ENCODE data around the gene C14orf93.
"Not testable (repeated sequence)": the region's sequence is repeated elsewhere in the genome, so short reads cannot be mapped to it uniquely, and the experiment has no call there.

The C14orf93 gene

GRCh38 chr14:23009483-23009938 lies 432 bp downstream of the C14orf93 start:
- H3K4me3 ChIP-seq (ENCODE audit: low read depth in 1 of 2, low read length in 2 of 2), result peak overlapping the region; percentile 56 to 75

GRCh38 chr14:23008831-23009230 lies 1.1 kb downstream of the C14orf93 start:
- no peaks in the 10 kb centered on the region for H3K9me3 ChIP-seq (ENCODE audit: low read length)
- no peaks in the 10 kb centered on the region for H3K27me3 ChIP-seq (ENCODE audit: control insufficient read depth in 1 of 2, insufficient read depth in 2 of 2, low read length in 2 of 2)
- peaks cover 30% of the 10 kb centered on the region for H3K4me1 ChIP-seq (ENCODE audit: insufficient read depth, low read length)
- H3K9ac ChIP-seq (ENCODE audit: low read length), result no peak overlapping the region
- no peaks in the 10 kb centered on the region for H3K36me3 ChIP-seq (ENCODE audit: insufficient read depth, low read length)
- H3K4me3 ChIP-seq (ENCODE audit: low read depth in 1 of 2, low read length in 2 of 2), result no peak overlapping the region
- H3K27ac ChIP-seq (ENCODE audit: low read depth, low read length), result no peak overlapping the region

More at GRCh38 chr14:23009483-23009938, 432 bp downstream of the C14orf93 start:
- Histone ChIP-seq H3K4me1 (ENCODE audit: insufficient read depth, low read length) (peaks cover 30% of the 10 kb centered on the region), H3K27ac (ENCODE audit: low read depth, low read length) (peak overlapping the region; percentile 65), H3K27me3 (ENCODE audit: control insufficient read depth in 1 of 2, insufficient read depth in 2 of 2, low read length in 2 of 2) (no peaks in the 10 kb centered on the region), H3K36me3 (ENCODE audit: insufficient read depth, low read length) (no peaks in the 10 kb centered on the region), H3K9ac (ENCODE audit: low read length) (peak overlapping the region; percentile 5), H3K9me3 (ENCODE audit: low read length) (no peaks in the 10 kb centered on the region)

GRCh38 chr14:23006544-23007419 lies 3.2 kb downstream of the C14orf93 start:
- H3K9me3 ChIP-seq (ENCODE audit: low read length), result no peaks in the 10 kb centered on the region
- peak overlapping the region; percentile 24 to 65 for H3K4me3 ChIP-seq (ENCODE audit: low read depth in 1 of 2, low read length in 2 of 2)
- peaks cover 30% of the 10 kb centered on the region for H3K4me1 ChIP-seq (ENCODE audit: insufficient read depth, low read length)
- peak overlapping the region; percentile 88 for H3K9ac ChIP-seq (ENCODE audit: low read length)
- no peaks in the 10 kb centered on the region for H3K27me3 ChIP-seq (ENCODE audit: control insufficient read depth in 1 of 2, insufficient read depth in 2 of 2, low read length in 2 of 2)
- no peaks in the 10 kb centered on the region for H3K36me3 ChIP-seq (ENCODE audit: insufficient read depth, low read length)
- H3K27ac ChIP-seq (ENCODE audit: low read depth, low read length), result peak overlapping the region; percentile 83

GRCh38 chr14:23006188-23006534 lies 3.8 kb downstream of the C14orf93 start:
- H3K36me3 ChIP-seq (ENCODE audit: insufficient read depth, low read length), result no peaks in the 10 kb centered on the region
- H3K4me3 ChIP-seq (ENCODE audit: low read depth in 1 of 2, low read length in 2 of 2), result peak overlapping the region; percentile 24 to 65
- H3K9me3 ChIP-seq (ENCODE audit: low read length), result no peaks in the 10 kb centered on the region
- H3K4me1 ChIP-seq (ENCODE audit: insufficient read depth, low read length), result peaks cover 30% of the 10 kb centered on the region
- no peaks in the 10 kb centered on the region for H3K27me3 ChIP-seq (ENCODE audit: control insufficient read depth in 1 of 2, insufficient read depth in 2 of 2, low read length in 2 of 2)
- peak overlapping the region; percentile 88 for H3K9ac ChIP-seq (ENCODE audit: low read length)
- peak overlapping the region; percentile 83 for H3K27ac ChIP-seq (ENCODE audit: low read depth, low read length)

- Histone ChIP-seq H3K4me3 (ENCODE audit: low read depth in 1 of 2, low read length in 2 of 2) (no peak overlapping the region), H3K4me1 (ENCODE audit: insufficient read depth, low read length) (peaks cover 30% of the 10 kb centered on the region), H3K27me3 (ENCODE audit: control insufficient read depth in 1 of 2, insufficient read depth in 2 of 2, low read length in 2 of 2) (no peaks in the 10 kb centered on the region), H3K9me3 (ENCODE audit: low read length) (no peaks in the 10 kb centered on the region), H3K36me3 (ENCODE audit: insufficient read depth, low read length) (no peaks in the 10 kb centered on the region), H3K9ac (ENCODE audit: low read length) (peak overlapping the region; percentile 88), H3K27ac (ENCODE audit: low read depth, low read length) (peak overlapping the region; percentile 83)
Measured at GRCh38 chr14:23005451-23006187, 4.3 kb downstream of the C14orf93 start.

- not testable (repeated sequence) for H3K4me3 ChIP-seq (ENCODE audit: low read depth in 1 of 2, low read length in 2 of 2); H3K27ac ChIP-seq (ENCODE audit: low read depth, low read length); H3K36me3 ChIP-seq (ENCODE audit: insufficient read depth, low read length); H3K9me3 ChIP-seq (ENCODE audit: low read length); H3K27me3 ChIP-seq (ENCODE audit: control insufficient read depth in 1 of 2, insufficient read depth in 2 of 2, low read length in 2 of 2); H3K9ac ChIP-seq (ENCODE audit: low read length)
- H3K4me1 ChIP-seq (ENCODE audit: insufficient read depth, low read length), result peaks cover 19% of the 10 kb centered on the region
Measured at GRCh38 chr14:23004274-23004673, 5.7 kb downstream of the C14orf93 start.

GRCh38 chr14:23002592-23002991 lies 7.4 kb downstream of the C14orf93 start:
- Histone ChIP-seq H3K36me3 (ENCODE audit: insufficient read depth, low read length) (no peaks in the 10 kb centered on the region), H3K4me1 (ENCODE audit: insufficient read depth, low read length) (peaks cover 11% of the 10 kb centered on the region), H3K9ac (ENCODE audit: low read length) (no peak overlapping the region), H3K27ac (ENCODE audit: low read depth, low read length) (no peak overlapping the region), H3K9me3 (ENCODE audit: low read length) (no peaks in the 10 kb centered on the region), H3K4me3 (ENCODE audit: low read depth in 1 of 2, low read length in 2 of 2) (no peak overlapping the region), H3K27me3 (ENCODE audit: control insufficient read depth in 1 of 2, insufficient read depth in 2 of 2, low read length in 2 of 2) (no peaks in the 10 kb centered on the region)

GRCh38 chr14:23000860-23001259 lies 9.1 kb downstream of the C14orf93 start:
- Histone ChIP-seq H3K9ac (ENCODE audit: low read length) (no peak overlapping the region), H3K36me3 (ENCODE audit: insufficient read depth, low read length) (no peaks in the 10 kb centered on the region), H3K27ac (ENCODE audit: low read depth, low read length) (no peak overlapping the region), H3K9me3 (ENCODE audit: low read length) (no peaks in the 10 kb centered on the region), H3K4me3 (ENCODE audit: low read depth in 1 of 2, low read length in 2 of 2) (no peak overlapping the region), H3K4me1 (ENCODE audit: insufficient read depth, low read length) (peaks cover 1% of the 10 kb centered on the region), H3K27me3 (ENCODE audit: control insufficient read depth in 1 of 2, insufficient read depth in 2 of 2, low read length in 2 of 2) (no peaks in the 10 kb centered on the region)

GRCh38 chr14:22998329-22999012 lies 11.5 kb downstream of the C14orf93 start:
- H3K27ac ChIP-seq (ENCODE audit: low read depth, low read length), result no peak overlapping the region

GRCh38 chr14:22997676-22998323 lies 12.1 kb downstream of the C14orf93 start:
- Histone ChIP-seq H3K4me3 (ENCODE audit: low read depth in 1 of 2, low read length in 2 of 2) (no peak overlapping the region), H3K4me1 (ENCODE audit: insufficient read depth, low read length) (peaks cover 5% of the 10 kb centered on the region), H3K27ac (ENCODE audit: low read depth, low read length) (no peak overlapping the region), H3K9me3 (ENCODE audit: low read length) (no peaks in the 10 kb centered on the region), H3K27me3 (ENCODE audit: control insufficient read depth in 1 of 2, insufficient read depth in 2 of 2, low read length in 2 of 2) (no peaks in the 10 kb centered on the region), H3K36me3 (ENCODE audit: insufficient read depth, low read length) (no peaks in the 10 kb centered on the region), H3K9ac (ENCODE audit: low read length) (no peak overlapping the region)

More at GRCh38 chr14:22998329-22999012, 11.5 kb downstream of the C14orf93 start:
- no peak overlapping the region for H3K4me3 ChIP-seq (ENCODE audit: low read depth in 1 of 2, low read length in 2 of 2)
- H3K4me1 ChIP-seq (ENCODE audit: insufficient read depth, low read length), result peaks cover 5% of the 10 kb centered on the region
- H3K9ac ChIP-seq (ENCODE audit: low read length), result no peak overlapping the region
- H3K36me3 ChIP-seq (ENCODE audit: insufficient read depth, low read length), result no peaks in the 10 kb centered on the region
- no peaks in the 10 kb centered on the region for H3K27me3 ChIP-seq (ENCODE audit: control insufficient read depth in 1 of 2, insufficient read depth in 2 of 2, low read length in 2 of 2)
- H3K9me3 ChIP-seq (ENCODE audit: low read length), result no peaks in the 10 kb centered on the region

All from muscle layer of colon (tissue), 2 donors.